ENCODE data around the gene SLC6A9.

The SLC6A9 gene

GRCh38 chr1:43969746-43970466 is 61.4 kb downstream of the SLC6A9 start, which contains the start of gene DPH2:
TSS of gene DPH2 (plus strand) at chr1:43970010. CDS start at chr1:43970176, 166 bp downstream.
- peak; percentile 97 for DNase-seq (ENCODE audit: low spot score)

GRCh38 chr1:43969416-43969745 is 61.9 kb downstream of the SLC6A9 start:
- no peak for DNase-seq (ENCODE audit: low spot score)

DNA sequence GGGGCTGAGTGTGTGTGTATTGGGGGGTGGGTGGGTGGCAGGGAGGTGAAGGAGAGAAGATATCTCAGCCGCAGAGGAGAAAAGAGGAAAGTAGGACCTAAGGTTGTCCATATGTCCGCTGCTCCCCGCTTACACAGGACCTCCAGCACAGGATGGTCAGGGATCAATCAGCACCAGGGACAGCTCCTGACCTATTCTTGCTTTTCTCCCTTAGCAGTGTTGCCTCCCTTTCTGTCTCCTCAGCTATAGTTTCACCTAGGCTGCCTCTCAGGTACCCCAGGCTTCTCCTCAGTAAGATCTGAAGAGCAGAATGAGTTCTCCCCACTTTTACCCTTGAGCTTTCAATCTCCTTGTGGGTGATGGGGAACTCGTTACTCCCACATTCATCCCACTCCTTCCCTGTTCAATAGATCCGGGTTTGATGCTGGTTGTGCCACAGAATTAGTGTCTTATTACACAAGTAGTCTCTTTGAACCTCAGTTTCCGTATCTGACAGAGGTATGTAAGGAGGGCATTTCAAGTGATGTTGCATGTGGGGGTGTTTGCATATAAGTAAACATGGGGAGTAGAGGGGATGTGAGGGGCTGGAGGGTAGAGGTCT is 62.8 kb downstream of the SLC6A9 start:
- no peak for DNase-seq (ENCODE audit: low spot score)

DNA sequence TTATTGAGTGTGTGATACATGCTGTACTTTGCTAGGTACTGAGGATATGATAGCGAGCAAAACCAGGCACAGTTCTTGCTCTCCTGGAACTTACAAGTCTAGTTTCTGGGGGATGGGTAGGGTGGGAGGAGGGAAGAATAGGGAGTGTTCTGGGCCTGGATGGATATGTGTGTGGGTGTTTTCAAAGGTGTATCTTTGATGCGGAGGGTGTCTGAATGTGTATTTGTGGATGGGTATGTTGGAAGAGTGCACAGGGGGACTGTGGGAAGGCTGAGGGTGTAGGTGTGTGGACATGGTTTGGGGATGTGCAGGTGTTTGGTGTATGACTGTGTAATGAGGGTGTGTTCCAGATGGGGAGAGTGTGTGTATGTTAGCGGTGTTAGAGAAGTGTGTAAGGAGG is 65.9 kb downstream of the SLC6A9 start:
- no peak for DNase-seq (ENCODE audit: low spot score)

GRCh38 chr1:43963890-43964289 is 67.4 kb downstream of the SLC6A9 start:
- DNase-seq (ENCODE audit: low spot score): no peak

- DNase-seq (ENCODE audit: low spot score): no peak
These were observed 68.3 kb downstream of the SLC6A9 start for GRCh38 chr1:43963006-43963405.

DNA sequence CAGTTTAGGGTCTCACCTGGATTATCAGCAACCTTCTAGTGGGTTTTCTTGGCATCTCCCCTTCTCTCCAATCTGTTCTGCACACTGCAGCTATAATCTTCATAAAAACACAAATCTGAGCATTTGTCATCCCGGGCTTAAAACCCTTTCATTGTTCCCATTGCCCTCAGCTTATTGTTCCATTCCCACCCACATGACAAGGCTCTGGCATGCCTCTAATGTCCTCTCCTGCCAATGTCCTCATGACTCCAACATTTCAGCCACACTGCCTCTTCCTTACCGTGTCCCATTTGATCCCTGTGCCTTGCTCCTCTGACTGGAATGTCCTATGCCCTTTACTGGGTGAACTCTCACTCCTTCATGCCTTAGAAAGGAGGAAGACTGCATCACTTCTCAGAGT is 68.9 kb downstream of the SLC6A9 start:
- peak; percentile 76 for DNase-seq (ENCODE audit: low spot score)

- no peak for DNase-seq (ENCODE audit: low spot score)
These were observed 69.6 kb downstream of the SLC6A9 start for GRCh38 chr1:43961692-43962091.

GRCh38 chr1:43960798-43961197 is 70.5 kb downstream of the SLC6A9 start:
- no peak for DNase-seq (ENCODE audit: low spot score)

DNA sequence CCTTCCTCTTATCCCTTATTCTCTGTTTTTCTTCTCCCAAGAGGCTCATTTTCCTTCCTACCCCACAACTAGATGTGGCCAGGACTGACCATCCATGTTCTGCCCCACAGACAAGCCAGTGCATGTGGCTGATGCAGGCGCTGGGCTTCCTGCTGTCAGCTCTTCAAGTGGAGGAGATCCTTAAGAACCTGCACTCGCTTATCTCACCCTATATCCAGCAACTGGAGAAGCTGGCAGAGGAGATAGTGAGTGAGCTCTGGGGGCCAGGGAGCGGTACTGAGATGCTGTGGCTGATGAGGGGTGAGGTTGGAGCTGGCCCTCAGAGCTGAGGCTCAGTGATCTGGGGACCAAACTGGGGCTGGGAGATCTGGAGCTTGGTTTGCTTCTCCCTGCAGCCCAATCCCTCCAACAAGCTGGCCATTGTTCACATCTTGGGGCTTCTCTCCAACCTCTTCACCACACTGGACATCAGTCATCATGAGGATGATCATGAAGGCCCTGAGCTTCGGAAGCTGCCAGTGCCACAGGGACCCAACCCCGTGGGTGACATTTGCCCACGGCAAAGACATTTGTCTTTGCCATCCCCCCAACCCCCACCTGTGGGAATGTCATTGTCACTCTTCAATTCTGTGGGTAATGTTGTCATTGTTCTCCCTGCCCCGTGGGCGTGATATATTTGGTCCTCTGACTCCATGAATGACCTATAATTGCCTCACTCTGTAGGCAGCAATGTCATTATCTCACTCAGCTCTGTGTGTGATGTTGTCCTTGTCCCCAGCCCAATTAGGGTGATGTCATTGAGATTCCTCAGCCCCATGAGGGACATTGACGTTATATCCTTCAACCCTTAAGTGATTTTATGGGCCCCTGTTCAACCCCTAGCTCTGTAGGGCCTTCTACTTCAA is 72.7 kb downstream of the SLC6A9 start:
- no peak for DNase-seq (ENCODE audit: low spot score)

DNA sequence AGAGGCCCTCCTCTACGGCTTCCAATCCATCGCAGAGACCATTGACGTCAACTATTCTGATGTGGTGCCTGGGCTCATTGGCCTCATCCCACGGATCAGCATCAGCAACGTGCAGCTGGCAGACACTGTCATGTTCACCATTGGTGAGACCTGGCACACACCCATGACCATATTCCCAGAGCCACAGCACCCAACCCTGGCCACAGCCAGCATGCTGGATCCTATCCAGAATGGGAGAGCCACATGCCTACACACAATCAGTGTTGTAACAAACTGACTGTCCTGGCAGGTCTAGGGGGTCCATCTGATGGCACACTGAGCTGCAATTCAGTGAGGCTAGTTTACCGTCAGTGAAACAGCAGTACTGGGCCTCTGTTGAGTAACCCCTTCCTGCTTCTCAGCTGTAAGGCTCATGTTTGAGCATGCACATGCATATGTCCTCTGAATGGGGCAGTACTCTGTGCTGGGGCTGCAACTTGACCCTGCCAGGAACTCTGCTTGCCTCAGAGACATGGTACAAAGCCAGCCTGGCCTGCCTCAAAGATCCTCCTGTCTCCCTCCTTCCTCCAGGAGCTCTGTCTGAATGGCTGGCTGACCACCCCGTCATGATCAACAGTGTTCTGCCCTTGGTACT is 73.7 kb downstream of the SLC6A9 start:
- DNase-seq (ENCODE audit: low spot score): no peak

- no peak for DNase-seq (ENCODE audit: low spot score)
These were observed 75.0 kb downstream of the SLC6A9 start for GRCh38 chr1:43956234-43956633.

GRCh38 chr1:43954036-43954435 is 77.2 kb downstream of the SLC6A9 start:
- DNase-seq (ENCODE audit: low spot score): peak; percentile 94

- no peak for DNase-seq (ENCODE audit: low spot score)
These were observed 77.9 kb downstream of the SLC6A9 start for GRCh38 chr1:43953361-43953760.

DNA sequence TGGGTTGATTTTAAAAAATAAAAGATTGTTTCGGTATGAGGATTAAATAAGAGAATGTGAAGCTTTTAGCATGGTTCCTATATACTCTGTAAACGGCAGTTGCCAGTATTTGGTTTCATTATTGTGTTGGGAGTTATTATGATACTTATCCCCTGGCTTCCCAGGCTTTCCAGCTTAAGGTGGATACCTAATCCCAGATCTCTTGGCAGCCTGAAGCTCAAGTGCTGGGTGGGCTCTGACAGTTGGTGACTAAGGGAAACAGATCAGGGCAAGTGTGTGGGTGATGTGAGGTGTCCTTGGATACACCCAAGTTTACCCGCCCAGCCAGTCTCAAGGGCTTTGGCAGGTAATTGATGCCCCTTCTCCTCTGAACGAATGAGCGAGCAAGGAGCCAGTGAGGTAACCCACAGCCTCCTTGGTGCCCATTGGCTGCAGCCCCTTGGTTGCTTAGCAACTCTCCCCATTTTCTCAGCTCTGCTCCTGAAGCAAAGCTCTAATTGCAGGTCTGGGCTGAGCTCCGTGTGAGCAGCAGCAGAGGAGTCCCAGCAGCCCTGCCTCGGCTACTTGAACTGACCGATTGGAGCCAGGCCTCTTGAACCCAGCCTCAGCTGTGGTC is 78.4 kb downstream of the SLC6A9 start:
- DNase-seq (ENCODE audit: low spot score): no peak

DNA sequence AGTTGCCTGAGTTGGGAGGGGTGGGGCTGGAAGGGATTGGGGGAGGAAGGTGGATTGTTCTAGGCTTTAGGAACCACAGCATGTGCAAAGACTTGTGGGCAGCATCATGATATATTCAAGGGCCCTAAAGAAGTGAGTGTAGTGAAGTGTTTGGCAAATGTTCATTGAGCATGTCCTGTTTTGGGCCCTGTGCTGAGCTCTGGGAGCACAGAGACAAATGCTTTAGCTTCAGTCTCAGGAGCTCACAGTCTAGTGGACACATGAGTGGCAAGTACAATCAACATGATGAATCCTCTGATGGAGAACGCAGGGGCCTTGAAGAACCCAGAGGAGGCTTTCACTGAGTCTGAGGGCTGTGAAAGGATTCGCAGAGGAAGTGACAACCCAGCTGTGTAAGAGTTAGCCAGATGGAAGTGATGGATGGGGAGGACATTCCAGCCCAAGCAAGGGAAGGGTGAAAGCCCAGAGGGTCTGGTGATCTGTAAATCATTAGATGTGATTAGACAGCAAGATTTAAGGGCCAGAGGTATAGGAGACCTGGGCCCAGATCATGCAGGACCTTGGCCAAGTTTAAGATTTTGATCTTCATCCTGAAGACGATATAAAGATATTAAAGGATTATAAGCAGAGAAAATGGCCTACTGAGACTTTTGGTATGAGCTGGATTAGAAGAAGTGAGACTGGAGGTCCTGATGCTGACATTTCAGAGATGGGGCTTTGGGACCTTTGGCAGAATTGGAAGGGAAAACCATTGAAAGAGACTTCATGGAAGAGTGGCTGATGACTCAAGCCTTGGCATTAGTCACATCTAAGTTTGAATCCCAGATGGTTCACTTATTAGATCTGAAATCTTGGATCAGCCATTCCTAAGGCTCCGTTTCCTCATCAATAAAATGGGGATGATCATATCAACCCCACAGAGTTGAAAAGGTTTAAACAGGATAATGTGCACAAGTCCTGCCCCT is 80.0 kb downstream of the SLC6A9 start:
- DNase-seq (ENCODE audit: low spot score): no peak

GRCh38 chr1:43949678-43950077 is 81.6 kb downstream of the SLC6A9 start:
- no peak for DNase-seq (ENCODE audit: low spot score)

- no peak for DNase-seq (ENCODE audit: low spot score)
These were observed 83.3 kb downstream of the SLC6A9 start for GRCh38 chr1:43947874-43948437.

DNA sequence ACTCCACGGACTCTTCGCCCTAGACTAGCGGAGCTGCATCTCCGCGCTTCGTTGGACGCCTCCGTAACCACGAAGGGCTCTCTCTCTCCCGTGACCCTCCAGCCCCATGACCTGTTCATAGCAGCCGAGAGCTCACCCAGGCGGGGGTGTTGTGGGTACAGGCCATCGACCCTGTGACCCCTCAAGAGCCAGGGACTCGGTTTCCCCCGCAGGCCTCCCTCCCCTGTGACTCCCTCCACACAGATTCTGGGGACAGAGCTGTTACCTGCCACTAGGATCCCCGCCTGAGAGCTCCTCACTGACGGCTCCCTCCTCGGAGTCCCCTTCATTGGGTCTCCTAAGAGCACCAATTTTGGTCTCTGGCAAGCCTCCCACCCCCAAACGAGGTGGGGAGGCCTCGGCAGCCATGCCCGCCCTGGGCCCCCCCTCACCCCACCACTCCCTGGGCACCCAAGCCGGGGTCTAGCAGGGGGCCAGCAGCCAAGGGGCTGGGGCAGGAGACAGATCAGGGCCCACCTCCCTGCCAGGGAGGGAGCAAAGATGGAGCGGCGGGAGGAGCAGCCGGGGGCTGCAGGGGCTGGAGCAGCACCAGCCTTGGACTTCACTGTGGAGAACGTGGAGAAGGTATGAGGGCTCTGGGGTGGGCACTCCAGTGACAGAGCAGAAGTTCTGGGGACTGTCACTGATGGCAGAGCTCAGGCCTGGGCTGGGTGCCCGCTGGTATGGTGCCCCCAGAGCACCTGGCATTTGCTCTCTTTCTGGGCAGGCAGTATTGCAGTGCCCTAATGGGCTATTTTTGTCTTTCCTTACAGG is 84.0 kb downstream of the SLC6A9 start:
- DNase-seq (ENCODE audit: low spot score): no peak
